ENCODE measurements around the gene NFATC1. TPM values are rescaled to one million over a fixed set of nuclear protein-coding genes. Genes with fewer than 3 reads are reported as not detected.
A peak's percentile ranks its signal among the peaks of the same experiment; 100 is the strongest.

NFATC1 gene
- total RNA-seq, 5 donors from 2014 or later (not counting 1 experiment from before 2014, with no cell fraction given): 58.1 to 108 (median 66.0) TPM

- peaks cover 0 to 10% (median 7%) of the 10 kb centered on the region in 3 donors for H3K4me1 Mint-ChIP-seq
- ChIA-PET POLR2A (interaction anchor here in 1 of 2 donors (0.7 kb wide), 1 partner anchor 607 kb away, joined by 3 read pairs; no protein-coding TSS in a partner anchor), CTCF (no interaction called here)
- Histone ChIP-seq H3K9me3 (no peaks in the 10 kb centered on the region), H3K4me1 (ENCODE audit: control insufficient read depth in 1 of 2, extremely low read depth in 1 of 2, insufficient read depth in 2 of 2, low read length in 2 of 2) (peaks cover 10 to 37% of the 10 kb centered on the region in 2 experiments), H3K36me3 (ENCODE audit: control insufficient read depth in 2 of 2, extremely low read depth in 1 of 2, insufficient read depth in 1 of 2, low read length in 1 of 2) (no peaks in the 10 kb centered on the region), H3K4me3 (ENCODE audit: control insufficient read depth in 1 of 2, extremely low read depth in 1 of 2, low read length in 1 of 2) (no peak overlapping the region), H3K27ac (ENCODE audit: low read length) (no peak overlapping the region), H3K27me3 (replicated peaks in 1 of 2; ENCODE audit: control insufficient read depth in 2 of 2, extremely low read depth in 1 of 2, insufficient read depth in 2 of 2, low read length in 1 of 2) (peaks cover 0 to 21% of the 10 kb centered on the region in 2 experiments)
- DNase-seq (peak in 4 of 35 experiments; percentile 6 to 24 (median 10)), ATAC-seq (replicated peaks in 1 of 4) (peak; percentile 77 to 85 (median 82))
- H3K27ac Mint-ChIP-seq: peak overlapping the region in 1 of 2 donors; percentile 48
- WGBS (ENCODE audit: insufficient coverage): 28% methylated on average over 15 of the region's 17 CpGs
- peaks cover 3 to 19% (median 12%) of the 10 kb centered on the region in 3 donors for H3K9me3 Mint-ChIP-seq
- no peaks in the 10 kb centered on the region for H3K36me3 Mint-ChIP-seq
- peak overlapping the region in 1 of 3 donors; percentile 52 for H3K4me3 Mint-ChIP-seq
- no peaks in the 10 kb centered on the region for H3K27me3 Mint-ChIP-seq
Measured at GRCh38 chr18:79574938-79575525, 179.3 kb downstream of the NFATC1 start.

- H3K4me1 ChIP-seq (ENCODE audit: control insufficient read depth in 1 of 2, extremely low read depth in 1 of 2, insufficient read depth in 2 of 2, low read length in 2 of 2): peaks cover 10 to 37% of the 10 kb centered on the region in 2 experiments
- ChIA-PET CTCF (no interaction called here), POLR2A (no interaction called here)
- peaks cover 0 to 21% of the 10 kb centered on the region in 2 experiments for H3K27me3 ChIP-seq (replicated peaks in 1 of 2; ENCODE audit: control insufficient read depth in 2 of 2, extremely low read depth in 1 of 2, insufficient read depth in 2 of 2, low read length in 1 of 2)
- peaks cover 0 to 10% (median 7%) of the 10 kb centered on the region in 3 donors for H3K4me1 Mint-ChIP-seq
- H3K4me3 Mint-ChIP-seq: peak overlapping the region in 1 of 3 donors; percentile 52
- ATAC-seq (replicated peaks in 1 of 4): no peak
- H3K27ac Mint-ChIP-seq: no peak overlapping the region
- H3K36me3 Mint-ChIP-seq: no peaks in the 10 kb centered on the region
- peak in 1 of 35 experiments; percentile 18 for DNase-seq
- no peaks in the 10 kb centered on the region for H3K9me3 ChIP-seq
- 92% methylated on average over 36 of the region's 44 CpGs for WGBS (ENCODE audit: insufficient coverage)
- H3K27me3 Mint-ChIP-seq: no peaks in the 10 kb centered on the region
- no peak overlapping the region for H3K27ac ChIP-seq (ENCODE audit: low read length)
- no peaks in the 10 kb centered on the region for H3K36me3 ChIP-seq (ENCODE audit: control insufficient read depth in 2 of 2, extremely low read depth in 1 of 2, insufficient read depth in 1 of 2, low read length in 1 of 2)
- H3K9me3 Mint-ChIP-seq: peaks cover 3 to 19% (median 12%) of the 10 kb centered on the region in 3 donors
- H3K4me3 ChIP-seq (ENCODE audit: control insufficient read depth in 1 of 2, extremely low read depth in 1 of 2, low read length in 1 of 2): no peak overlapping the region
Measured at GRCh38 chr18:79575891-79576685, 180.4 kb downstream of the NFATC1 start.

- Histone ChIP-seq H3K36me3 (ENCODE audit: control insufficient read depth in 2 of 2, extremely low read depth in 1 of 2, insufficient read depth in 1 of 2, low read length in 1 of 2) (no peaks in the 10 kb centered on the region), H3K27ac (ENCODE audit: low read length) (no peak overlapping the region), H3K4me3 (ENCODE audit: control insufficient read depth in 1 of 2, extremely low read depth in 1 of 2, low read length in 1 of 2) (no peak overlapping the region), H3K4me1 (ENCODE audit: control insufficient read depth in 1 of 2, extremely low read depth in 1 of 2, insufficient read depth in 2 of 2, low read length in 2 of 2) (peaks cover 10 to 37% of the 10 kb centered on the region in 2 experiments), H3K27me3 (replicated peaks in 1 of 2; ENCODE audit: control insufficient read depth in 2 of 2, extremely low read depth in 1 of 2, insufficient read depth in 2 of 2, low read length in 1 of 2) (peaks cover 0 to 18% of the 10 kb centered on the region in 2 experiments), H3K9me3 (no peaks in the 10 kb centered on the region)
- H3K36me3 Mint-ChIP-seq: no peaks in the 10 kb centered on the region
- ChIA-PET CTCF (no interaction called here), POLR2A (no interaction called here)
- ATAC-seq (replicated peaks in 1 of 4) (no peak), DNase-seq (peak in 1 of 35 experiments; percentile 13)
- WGBS (ENCODE audit: insufficient coverage): 81% methylated on average over 23 of the region's 23 CpGs
- peaks cover 3 to 19% (median 12%) of the 10 kb centered on the region in 3 donors for H3K9me3 Mint-ChIP-seq
- peaks cover 0 to 10% (median 7%) of the 10 kb centered on the region in 3 donors for H3K4me1 Mint-ChIP-seq
- H3K4me3 Mint-ChIP-seq: no peak overlapping the region
- H3K27ac Mint-ChIP-seq: no peak overlapping the region
- no peaks in the 10 kb centered on the region for H3K27me3 Mint-ChIP-seq
Measured at GRCh38 chr18:79576686-79577351, 181.1 kb downstream of the NFATC1 start.

- Mint-ChIP-seq H3K27me3 (no peaks in the 10 kb centered on the region), H3K4me1 (peaks cover 0 to 10% (median 7%) of the 10 kb centered on the region in 3 donors), H3K36me3 (no peaks in the 10 kb centered on the region), H3K4me3 (no peak overlapping the region), H3K27ac (no peak overlapping the region), H3K9me3 (peaks cover 0 to 12% (median 7%) of the 10 kb centered on the region in 3 donors)
- ChIA-PET POLR2A (no interaction called here), CTCF (no interaction called here)
- Histone ChIP-seq H3K4me1 (ENCODE audit: control insufficient read depth in 1 of 2, extremely low read depth in 1 of 2, insufficient read depth in 2 of 2, low read length in 2 of 2) (peaks cover 10 to 37% of the 10 kb centered on the region in 2 experiments), H3K27ac (ENCODE audit: low read length) (no peak overlapping the region), H3K27me3 (replicated peaks in 1 of 2; ENCODE audit: control insufficient read depth in 2 of 2, extremely low read depth in 1 of 2, insufficient read depth in 2 of 2, low read length in 1 of 2) (peaks cover 0 to 14% of the 10 kb centered on the region in 2 experiments), H3K4me3 (ENCODE audit: control insufficient read depth in 1 of 2, extremely low read depth in 1 of 2, low read length in 1 of 2) (no peak overlapping the region), H3K9me3 (no peaks in the 10 kb centered on the region), H3K36me3 (ENCODE audit: control insufficient read depth in 2 of 2, extremely low read depth in 1 of 2, insufficient read depth in 1 of 2, low read length in 1 of 2) (no peaks in the 10 kb centered on the region)
- 81% methylated on average over 25 of the region's 37 CpGs for WGBS (ENCODE audit: insufficient coverage)
- DNase-seq (peak in 1 of 35 experiments; percentile 23), ATAC-seq (replicated peaks in 1 of 4) (peak in 1 of 4 experiments; percentile 31)
Measured at GRCh38 chr18:79577451-79578395, 182.0 kb downstream of the NFATC1 start.

GRCh38 chr18:79578396-79579260 lies 182.9 kb downstream of the NFATC1 start:
- WGBS (ENCODE audit: insufficient coverage): 86% methylated on average over 25 of the region's 27 CpGs
- H3K27me3 Mint-ChIP-seq: no peaks in the 10 kb centered on the region

More at GRCh38 chr18:79578396-79579260, 182.9 kb downstream of the NFATC1 start:
- CTCF ChIA-PET: no interaction called here
- Mint-ChIP-seq H3K4me3 (no peak overlapping the region), H3K36me3 (no peaks in the 10 kb centered on the region), H3K27ac (no peak overlapping the region), H3K9me3 (peaks cover 0 to 3% (median 0%) of the 10 kb centered on the region in 3 donors), H3K4me1 (peaks cover 0 to 10% (median 7%) of the 10 kb centered on the region in 3 donors)
- ATAC-seq (replicated peaks in 1 of 4) (no peak), DNase-seq (peak in 1 of 35 experiments; percentile 18)
- H3K4me1 ChIP-seq (ENCODE audit: control insufficient read depth in 1 of 2, extremely low read depth in 1 of 2, insufficient read depth in 2 of 2, low read length in 2 of 2): peaks cover 10 to 37% of the 10 kb centered on the region in 2 experiments
- POLR2A ChIA-PET: no interaction called here
- H3K27me3 ChIP-seq (replicated peaks in 1 of 2; ENCODE audit: control insufficient read depth in 2 of 2, extremely low read depth in 1 of 2, insufficient read depth in 2 of 2, low read length in 1 of 2): peaks cover 0 to 14% of the 10 kb centered on the region in 2 experiments
- no peaks in the 10 kb centered on the region for H3K9me3 ChIP-seq
- no peak overlapping the region for H3K4me3 ChIP-seq (ENCODE audit: control insufficient read depth in 1 of 2, extremely low read depth in 1 of 2, low read length in 1 of 2)
- H3K36me3 ChIP-seq (ENCODE audit: control insufficient read depth in 2 of 2, extremely low read depth in 1 of 2, insufficient read depth in 1 of 2, low read length in 1 of 2): no peaks in the 10 kb centered on the region
- no peak overlapping the region for H3K27ac ChIP-seq (ENCODE audit: low read length)
